ENCODE results near the gene KRTAP10-1.

Gene KRTAP10-1

GRCh38 chr21:44511938-44512275, 28.1 kb downstream of the KRTAP10-1 start:
- Histone ChIP-seq H2AFZ (ENCODE audit: low read length, unreplicated experiment) (no peak overlapping the region), H3K36me3 (ENCODE audit: insufficient read depth, low read length) (no peaks in the 10 kb centered on the region), H3K27me3 (ENCODE audit: insufficient read depth, low read length) (peaks cover 22% of the 10 kb centered on the region), H3K4me3 (ENCODE audit: low read depth, low read length) (no peak overlapping the region), H3K4me1 (ENCODE audit: control insufficient read depth, insufficient read depth, low read length, unreplicated experiment) (no peaks in the 10 kb centered on the region), H3K27ac (ENCODE audit: low read depth, low read length) (no peak overlapping the region), H3K79me2 (ENCODE audit: control insufficient read depth, insufficient read depth, low read length, unreplicated experiment) (no peaks in the 10 kb centered on the region)

DNA sequence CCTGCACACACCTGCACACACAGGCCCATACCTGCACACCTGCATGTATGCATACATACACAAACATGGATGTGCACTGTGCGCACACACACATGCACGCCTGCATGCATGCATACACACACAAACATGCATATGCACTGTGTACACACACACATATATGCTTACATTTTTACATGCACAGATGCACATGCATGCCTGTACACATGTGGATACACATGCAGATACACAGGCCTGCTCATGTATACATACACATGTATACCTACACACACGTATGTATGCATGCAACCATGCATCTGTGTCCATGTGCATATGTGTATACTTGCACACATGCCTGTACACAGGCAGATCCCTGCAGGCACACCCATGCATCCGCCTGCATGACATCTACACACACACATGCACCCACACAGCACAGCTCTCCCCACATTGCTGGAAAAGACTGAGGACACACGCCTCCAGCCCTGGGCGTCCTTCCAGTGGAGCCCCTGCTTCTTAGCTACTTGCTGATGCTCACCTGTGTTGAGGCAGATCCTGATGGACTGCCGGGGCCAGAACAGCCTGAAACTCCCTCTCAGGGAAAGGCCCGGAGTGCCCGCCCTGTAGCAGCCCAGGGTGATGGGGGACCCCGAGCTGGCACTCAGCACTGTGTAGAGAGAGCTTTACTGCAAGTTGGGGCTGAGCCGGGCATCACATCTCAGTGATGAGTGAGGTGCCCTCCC, 28.6 kb downstream of the KRTAP10-1 start:
- Histone ChIP-seq H2AFZ (ENCODE audit: low read length, unreplicated experiment) (no peak overlapping the region), H3K36me3 (ENCODE audit: insufficient read depth, low read length) (no peaks in the 10 kb centered on the region), H3K4me1 (ENCODE audit: control insufficient read depth, insufficient read depth, low read length, unreplicated experiment) (no peaks in the 10 kb centered on the region), H3K4me3 (ENCODE audit: low read depth, low read length) (no peak overlapping the region), H3K79me2 (ENCODE audit: control insufficient read depth, insufficient read depth, low read length, unreplicated experiment) (no peaks in the 10 kb centered on the region), H3K27ac (ENCODE audit: low read depth, low read length) (no peak overlapping the region), H3K27me3 (ENCODE audit: insufficient read depth, low read length) (peaks cover 26% of the 10 kb centered on the region)

GRCh38 chr21:44510508-44511218, 29.3 kb downstream of the KRTAP10-1 start:
- Histone ChIP-seq H3K4me1 (ENCODE audit: control insufficient read depth, insufficient read depth, low read length, unreplicated experiment) (no peaks in the 10 kb centered on the region), H3K79me2 (ENCODE audit: control insufficient read depth, insufficient read depth, low read length, unreplicated experiment) (no peaks in the 10 kb centered on the region), H3K4me3 (ENCODE audit: low read depth, low read length) (no peak overlapping the region), H2AFZ (ENCODE audit: low read length, unreplicated experiment) (no peak overlapping the region), H3K36me3 (ENCODE audit: insufficient read depth, low read length) (no peaks in the 10 kb centered on the region), H3K27ac (ENCODE audit: low read depth, low read length) (no peak overlapping the region), H3K27me3 (ENCODE audit: insufficient read depth, low read length) (peaks cover 26% of the 10 kb centered on the region)

DNA sequence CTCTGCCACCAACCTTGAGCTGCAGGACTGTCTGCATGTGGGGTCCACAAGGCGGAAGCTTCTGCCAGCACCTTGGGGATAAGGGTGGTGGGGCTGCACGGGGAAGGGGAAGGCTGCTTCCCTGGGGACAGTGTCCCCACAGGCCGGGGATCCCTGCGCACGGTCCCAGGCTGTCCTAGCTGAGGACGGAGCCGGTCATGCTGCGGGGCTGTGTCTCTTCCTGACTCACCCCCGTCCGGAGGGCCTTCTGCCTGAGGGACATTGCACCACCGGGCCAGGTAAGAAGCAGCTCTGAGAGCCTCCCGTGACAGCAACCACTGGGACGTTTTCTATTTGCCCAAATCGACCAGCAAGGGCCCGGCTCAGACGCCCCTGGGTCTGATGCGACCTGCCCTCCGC, 29.9 kb downstream of the KRTAP10-1 start:
- no peaks in the 10 kb centered on the region for H3K4me1 ChIP-seq (ENCODE audit: control insufficient read depth, insufficient read depth, low read length, unreplicated experiment)
- no peaks in the 10 kb centered on the region for H3K36me3 ChIP-seq (ENCODE audit: insufficient read depth, low read length)
- H3K4me3 ChIP-seq (ENCODE audit: low read depth, low read length), result no peak overlapping the region
- H2AFZ ChIP-seq (ENCODE audit: low read length, unreplicated experiment), result no peak overlapping the region
- no peak overlapping the region for H3K27ac ChIP-seq (ENCODE audit: low read depth, low read length)
- H3K79me2 ChIP-seq (ENCODE audit: control insufficient read depth, insufficient read depth, low read length, unreplicated experiment), result no peaks in the 10 kb centered on the region
- H3K27me3 ChIP-seq (ENCODE audit: insufficient read depth, low read length), result peaks cover 26% of the 10 kb centered on the region

DNA sequence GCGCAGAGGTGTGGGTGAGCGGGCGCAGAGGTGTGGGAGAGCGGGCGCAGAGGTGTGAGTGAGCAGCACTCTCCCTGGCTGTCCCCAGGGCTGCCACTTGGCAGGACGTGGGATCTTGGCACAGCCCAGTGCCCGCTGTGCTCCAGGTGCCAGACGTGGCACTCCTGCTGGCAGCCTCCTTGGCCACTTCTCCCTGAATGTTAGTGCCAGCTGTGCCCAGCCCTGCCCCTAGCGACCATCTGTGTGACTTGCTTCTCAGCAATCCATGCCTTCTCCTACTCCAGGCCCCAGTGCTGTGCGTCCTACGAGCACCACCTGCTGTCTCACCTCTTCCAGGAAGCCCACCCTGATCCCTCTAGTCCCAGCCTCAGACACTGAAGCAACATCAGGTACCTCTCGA, 30.5 kb downstream of the KRTAP10-1 start:
- H3K4me1 ChIP-seq (ENCODE audit: control insufficient read depth, insufficient read depth, low read length, unreplicated experiment), result no peaks in the 10 kb centered on the region

DNA sequence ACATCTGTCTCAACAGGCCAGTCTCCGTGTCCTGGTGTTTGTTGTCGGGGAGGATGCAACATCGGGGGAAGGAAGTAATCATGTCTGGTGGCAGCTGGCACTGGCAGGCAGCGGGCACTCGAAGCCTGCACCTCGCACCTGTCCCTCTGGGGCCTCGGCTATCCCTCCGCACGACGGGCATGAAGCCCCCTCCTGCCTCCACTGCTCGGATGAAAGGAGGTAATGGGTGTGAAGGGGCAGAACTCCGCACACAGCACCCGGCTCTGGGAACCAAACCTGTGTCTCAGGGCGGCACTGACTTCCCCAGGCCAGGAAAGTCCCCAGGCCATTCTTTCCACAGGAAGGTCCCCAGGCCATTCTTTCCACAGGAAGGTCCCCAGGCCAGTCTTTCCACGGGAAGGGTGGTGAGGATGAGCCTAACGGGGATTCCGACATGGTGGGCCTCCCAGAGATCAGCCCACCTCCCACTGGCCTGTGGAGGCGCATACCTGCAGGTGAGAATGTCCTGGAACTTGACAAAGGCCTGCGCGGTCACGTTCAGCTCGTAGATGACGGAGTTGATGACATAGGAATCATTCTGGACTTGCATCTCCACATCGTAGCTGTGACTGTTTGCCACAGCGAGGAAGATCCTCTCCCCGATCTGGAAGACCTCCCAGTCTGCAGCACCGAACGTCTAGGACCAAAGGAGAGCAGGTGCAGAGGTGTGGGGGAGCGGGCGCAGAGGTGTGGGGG, 31.1 kb downstream of the KRTAP10-1 start:
- Histone ChIP-seq H3K36me3 (ENCODE audit: insufficient read depth, low read length) (no peaks in the 10 kb centered on the region), H2AFZ (ENCODE audit: low read length, unreplicated experiment) (no peak overlapping the region), H3K79me2 (ENCODE audit: control insufficient read depth, insufficient read depth, low read length, unreplicated experiment) (no peaks in the 10 kb centered on the region), H3K27me3 (ENCODE audit: insufficient read depth, low read length) (peaks cover 26% of the 10 kb centered on the region), H3K4me3 (ENCODE audit: low read depth, low read length) (no peak overlapping the region), H3K4me1 (ENCODE audit: control insufficient read depth, insufficient read depth, low read length, unreplicated experiment) (no peaks in the 10 kb centered on the region), H3K27ac (ENCODE audit: low read depth, low read length) (no peak overlapping the region)

More for the DNA sequence above, 30.5 kb downstream of the KRTAP10-1 start:
- H2AFZ ChIP-seq (ENCODE audit: low read length, unreplicated experiment), result no peak overlapping the region
- no peaks in the 10 kb centered on the region for H3K36me3 ChIP-seq (ENCODE audit: insufficient read depth, low read length)
- no peaks in the 10 kb centered on the region for H3K79me2 ChIP-seq (ENCODE audit: control insufficient read depth, insufficient read depth, low read length, unreplicated experiment)
- H3K27me3 ChIP-seq (ENCODE audit: insufficient read depth, low read length), result peaks cover 26% of the 10 kb centered on the region
- H3K4me3 ChIP-seq (ENCODE audit: low read depth, low read length), result no peak overlapping the region
- H3K27ac ChIP-seq (ENCODE audit: low read depth, low read length), result no peak overlapping the region

GRCh38 chr21:44508426-44508710, 31.6 kb downstream of the KRTAP10-1 start:
- H3K4me1 ChIP-seq (ENCODE audit: control insufficient read depth, insufficient read depth, low read length, unreplicated experiment), result no peaks in the 10 kb centered on the region
- peaks cover 26% of the 10 kb centered on the region for H3K27me3 ChIP-seq (ENCODE audit: insufficient read depth, low read length)

DNA sequence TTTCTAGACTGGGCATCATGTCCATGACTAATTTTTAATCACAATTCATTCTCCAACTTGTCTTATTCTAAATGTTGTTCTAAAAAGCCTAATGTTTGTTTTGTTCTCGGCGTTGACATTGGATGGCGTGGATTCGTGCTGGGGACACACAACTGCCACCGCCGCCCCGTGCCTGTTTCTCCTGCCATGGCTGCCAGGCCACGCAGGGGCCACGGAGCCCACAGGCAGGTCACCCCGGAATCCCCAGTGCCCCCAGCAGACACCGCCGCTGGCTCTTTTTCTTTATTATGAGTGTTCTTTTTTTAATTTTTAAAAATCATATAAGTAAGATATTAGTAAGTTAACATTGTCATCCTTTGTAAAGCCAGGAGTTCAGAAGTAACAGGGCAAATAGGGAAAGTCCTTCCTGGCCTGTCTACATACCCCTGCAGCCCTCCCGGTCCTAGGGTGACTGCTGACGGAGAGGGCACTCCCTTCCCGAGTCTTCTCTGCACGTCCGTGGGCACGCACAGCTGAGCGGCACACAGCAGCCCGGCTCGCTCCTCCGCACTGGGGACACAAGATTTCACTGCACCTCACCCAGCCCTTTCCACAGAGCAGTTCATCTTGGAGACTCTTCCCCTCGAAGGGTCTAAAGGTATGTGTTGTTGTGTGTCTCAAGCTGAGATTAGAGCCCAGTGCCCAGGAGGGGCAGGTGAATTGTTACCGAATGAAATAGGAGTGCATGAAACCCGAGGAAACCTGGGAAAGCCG, 32.1 kb downstream of the KRTAP10-1 start:
- Histone ChIP-seq H3K79me2 (ENCODE audit: control insufficient read depth, insufficient read depth, low read length, unreplicated experiment) (no peaks in the 10 kb centered on the region), H3K4me1 (ENCODE audit: control insufficient read depth, insufficient read depth, low read length, unreplicated experiment) (no peaks in the 10 kb centered on the region), H3K27me3 (ENCODE audit: insufficient read depth, low read length) (peaks cover 26% of the 10 kb centered on the region), H3K4me3 (ENCODE audit: low read depth, low read length) (no peak overlapping the region), H3K27ac (ENCODE audit: low read depth, low read length) (no peak overlapping the region), H2AFZ (ENCODE audit: low read length, unreplicated experiment) (no peak overlapping the region), H3K36me3 (ENCODE audit: insufficient read depth, low read length) (no peaks in the 10 kb centered on the region)

More at GRCh38 chr21:44508426-44508710, 31.6 kb downstream of the KRTAP10-1 start:
- H3K4me3 ChIP-seq (ENCODE audit: low read depth, low read length), result no peak overlapping the region
- H3K79me2 ChIP-seq (ENCODE audit: control insufficient read depth, insufficient read depth, low read length, unreplicated experiment), result no peaks in the 10 kb centered on the region
- no peaks in the 10 kb centered on the region for H3K36me3 ChIP-seq (ENCODE audit: insufficient read depth, low read length)
- no peak overlapping the region for H2AFZ ChIP-seq (ENCODE audit: low read length, unreplicated experiment)
- H3K27ac ChIP-seq (ENCODE audit: low read depth, low read length), result no peak overlapping the region

- H3K4me1 ChIP-seq (ENCODE audit: control insufficient read depth, insufficient read depth, low read length, unreplicated experiment), result no peaks in the 10 kb centered on the region
- H3K27me3 ChIP-seq (ENCODE audit: insufficient read depth, low read length), result peaks cover 35% of the 10 kb centered on the region
- no peak overlapping the region for H3K4me3 ChIP-seq (ENCODE audit: low read depth, low read length)
- H3K79me2 ChIP-seq (ENCODE audit: control insufficient read depth, insufficient read depth, low read length, unreplicated experiment), result no peaks in the 10 kb centered on the region
- H3K27ac ChIP-seq (ENCODE audit: low read depth, low read length), result no peak overlapping the region
- no peak overlapping the region for H2AFZ ChIP-seq (ENCODE audit: low read length, unreplicated experiment)
- H3K36me3 ChIP-seq (ENCODE audit: insufficient read depth, low read length), result no peaks in the 10 kb centered on the region
These were observed 33.4 kb downstream of the KRTAP10-1 start for GRCh38 chr21:44506279-44507255.

All from ACC112 (cell line).